Tongue (tissue), 2 donors: Measurements from ENCODE around the gene ASF1A. TPM values are rescaled to one million over a fixed set of nuclear protein-coding genes. Genes with fewer than 3 reads are reported as not detected.

Source experiments
- DNase-seq: peaks from one replicate; pipeline ENCODE4 v3.0.0-alpha.2; 2015
- total RNA-seq: library from RNA; depleted of rRNA; stranded (reverse); fragments of >200 nt; gene quantifications from one replicate; pipeline ENCODE4 v1.2.3, GENCODE V29; 2014

ASF1A gene
- total RNA-seq, 1 donor from 2014 or later = 27.5 TPM

DNA sequence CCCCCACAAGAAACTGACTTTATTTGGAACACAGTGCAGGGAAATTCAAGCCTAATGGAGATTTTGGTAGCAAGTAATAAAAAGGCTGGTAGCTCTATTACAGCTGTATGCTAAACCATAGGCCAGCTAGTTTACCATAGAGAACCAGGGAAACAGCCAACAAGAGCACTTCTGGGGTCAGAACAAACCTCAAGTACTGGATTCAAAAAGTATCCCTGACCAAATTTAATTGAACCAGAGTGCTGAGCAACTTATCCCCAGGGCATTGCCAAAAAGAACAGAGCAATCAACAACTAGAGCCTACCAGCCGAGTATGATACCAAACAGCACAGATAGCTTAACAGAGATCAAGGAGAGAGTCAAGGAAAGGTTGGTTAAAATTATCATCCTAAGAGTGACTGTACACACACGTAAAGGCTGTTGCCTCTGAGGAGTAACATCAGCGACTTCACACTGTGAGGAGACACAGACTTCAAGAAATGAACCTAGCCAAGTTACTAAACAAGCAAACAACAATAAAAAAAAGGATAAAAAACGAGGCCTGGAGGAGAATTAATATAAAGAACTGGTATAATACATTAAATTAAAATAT, 11.5 kb upstream of the ASF1A start:
- no peak for DNase-seq

DNA sequence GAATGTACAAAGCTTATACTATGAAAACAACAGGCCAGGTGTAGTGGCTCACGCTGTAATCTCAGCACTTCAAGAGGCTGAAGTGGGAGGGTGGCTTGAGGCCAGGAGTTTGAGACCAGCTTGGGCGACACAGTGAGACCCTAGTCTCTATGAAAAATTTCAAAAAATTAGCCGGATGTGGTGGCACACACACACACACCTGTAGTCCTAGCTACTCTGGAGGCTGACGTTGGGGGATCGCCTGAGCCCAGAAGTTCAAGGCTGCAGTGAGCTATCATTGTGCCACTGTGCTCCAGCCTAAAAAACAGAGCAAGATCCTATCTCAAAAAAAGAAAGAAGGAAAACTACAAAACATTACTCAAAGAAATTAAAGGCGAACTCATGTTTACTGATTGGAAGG, 7.3 kb upstream of the ASF1A start:
- DNase-seq = no peak

- no peak for DNase-seq
These were observed 4.8 kb upstream of the ASF1A start for GRCh38 chr6:118889163-118889562.

DNA sequence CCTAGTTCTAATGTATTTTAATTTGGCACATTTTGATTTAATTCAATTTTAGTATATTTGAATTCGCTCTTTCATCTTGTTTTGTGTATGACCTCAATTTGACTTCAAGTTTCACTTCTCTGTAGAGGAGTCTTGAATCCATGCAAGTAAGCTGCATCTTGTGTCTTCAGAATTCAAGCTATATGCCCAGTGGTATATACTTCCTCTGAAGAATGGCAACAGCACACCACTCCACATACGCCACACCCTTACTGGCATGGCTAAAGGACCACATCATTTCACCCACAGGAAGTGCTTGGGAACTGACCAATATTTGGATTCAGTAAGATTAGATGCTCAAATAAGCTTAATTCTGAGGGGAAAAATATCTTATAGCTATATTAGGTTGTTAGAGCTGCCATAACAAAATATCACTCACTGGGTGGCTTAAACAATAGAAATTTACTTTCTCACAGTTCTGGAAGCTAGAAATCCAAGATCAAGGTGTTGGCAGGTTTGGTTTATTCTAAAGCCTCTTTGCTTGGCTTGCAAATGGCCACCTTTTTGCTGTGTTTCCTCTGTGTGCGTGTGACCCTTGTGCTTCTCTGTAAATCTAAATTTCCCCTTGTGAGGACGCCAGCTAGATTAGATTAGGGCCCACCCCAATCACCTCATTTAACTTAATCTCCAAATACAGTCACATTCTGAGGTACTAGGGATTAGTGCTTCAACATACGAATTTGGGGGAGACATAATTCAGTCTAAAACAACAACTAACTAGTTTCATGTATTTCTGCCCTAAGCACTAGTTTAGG, 2.8 kb upstream of the ASF1A start:
- DNase-seq = no peak

DNA sequence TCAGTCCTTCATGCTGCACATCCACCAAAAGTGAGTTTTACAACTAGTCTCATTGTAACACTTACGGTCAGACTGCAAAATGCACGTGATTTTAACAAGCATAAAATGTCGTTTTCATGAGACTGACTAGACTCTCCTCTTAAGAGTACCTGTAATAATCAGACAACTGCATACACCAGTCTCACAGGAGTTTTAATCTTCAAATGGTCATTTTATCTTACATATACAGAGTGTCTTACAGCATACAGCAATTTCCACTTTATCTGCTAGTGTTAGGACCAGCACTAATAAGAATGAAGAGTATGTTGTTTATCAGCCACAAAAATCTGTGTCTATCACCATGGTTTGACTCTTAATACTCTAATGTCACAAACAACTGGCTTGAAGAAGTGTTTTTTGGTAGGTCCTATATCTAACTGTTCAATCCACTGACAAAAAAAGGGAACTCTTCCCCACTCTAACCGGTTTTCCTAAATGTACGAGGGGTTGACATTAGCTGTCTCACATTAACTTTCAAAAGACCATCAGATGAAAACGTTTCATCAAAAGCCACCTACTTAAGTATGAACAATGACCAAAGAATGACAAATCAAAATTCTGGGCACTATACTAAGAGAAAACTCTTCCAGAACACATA, 1.5 kb upstream of the ASF1A start:
- no peak for DNase-seq

DNA sequence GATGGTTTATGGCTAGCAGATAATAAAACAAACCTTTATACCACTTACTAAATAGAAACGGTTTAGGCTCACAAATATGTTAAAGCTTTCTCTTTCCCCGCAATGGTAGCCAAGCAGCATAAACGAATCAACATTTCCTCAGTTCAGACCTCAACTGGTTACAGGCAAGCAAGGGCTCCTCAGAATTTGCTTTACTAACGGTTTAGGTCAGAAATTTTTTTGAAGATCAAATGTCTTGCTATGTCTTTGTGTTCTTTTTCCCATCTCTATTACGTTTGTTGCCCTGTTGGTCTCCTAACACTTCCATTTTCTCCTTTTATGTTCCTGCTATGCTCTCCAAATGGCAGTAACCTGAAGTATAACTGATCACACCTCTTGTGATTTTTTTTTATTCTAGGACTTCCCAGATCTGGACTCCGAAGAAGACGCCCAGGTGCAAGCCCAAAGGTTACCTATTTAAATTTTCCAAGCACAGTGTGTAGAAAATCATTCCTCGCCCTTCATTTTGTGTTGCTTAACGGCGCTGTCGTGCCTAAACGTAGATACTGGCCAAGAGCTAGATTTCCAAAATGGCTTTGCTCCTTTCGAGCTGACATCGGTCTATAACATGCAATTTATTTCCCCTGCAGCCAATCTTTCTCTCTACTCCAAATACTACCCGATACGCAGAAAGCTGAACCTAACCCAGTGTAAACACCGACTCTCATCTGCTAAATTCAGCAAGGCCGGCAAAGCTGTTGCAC, 717 bp upstream of the ASF1A start:
- DNase-seq = peak; percentile 90

DNA sequence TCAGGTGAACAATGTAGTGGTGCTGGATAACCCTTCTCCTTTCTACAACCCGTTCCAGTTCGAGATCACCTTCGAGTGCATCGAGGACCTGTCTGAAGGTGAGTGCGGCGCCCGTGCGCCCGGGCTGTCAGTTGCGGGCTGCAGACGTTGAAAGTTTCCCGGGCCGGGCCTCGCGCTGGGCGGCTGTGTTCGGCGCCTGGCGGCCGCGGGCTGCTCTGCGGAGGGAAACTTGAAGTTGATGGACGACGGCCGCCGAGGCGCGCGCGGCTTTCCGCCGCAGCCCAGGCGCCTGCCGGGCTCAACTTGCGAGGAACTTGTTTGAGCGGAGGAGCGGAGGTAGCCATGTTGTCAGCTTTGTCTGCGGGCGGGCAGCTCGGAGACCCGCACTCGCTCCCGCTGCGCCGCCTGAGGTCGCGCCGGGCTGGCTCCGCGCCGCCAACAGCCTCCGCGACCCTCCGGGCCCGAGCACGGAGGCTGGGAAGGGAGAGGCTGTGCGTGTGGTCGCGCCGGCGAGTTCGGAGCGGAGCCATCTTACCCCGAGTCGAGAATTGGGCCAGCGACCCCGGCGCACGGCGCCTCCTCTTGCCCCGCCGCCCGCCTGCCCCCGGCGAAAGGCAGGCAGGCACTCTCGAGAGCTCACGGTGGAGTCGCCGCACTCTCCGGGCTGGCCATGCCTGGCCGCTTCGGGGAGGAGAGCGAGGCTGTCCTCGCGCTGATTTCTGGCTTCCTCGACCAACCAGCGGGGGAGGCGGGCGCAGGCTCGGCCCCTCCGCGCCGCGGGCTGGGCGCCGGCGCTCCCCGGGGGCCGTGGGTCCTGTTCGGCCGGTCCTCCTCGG, 691 bp downstream of the ASF1A start:
- DNase-seq = peak; percentile 71

- no peak for DNase-seq
These were observed 1.3 kb downstream of the ASF1A start for GRCh38 chr6:118895261-118895560.

- no peak for DNase-seq
These were observed 1.9 kb downstream of the ASF1A start for GRCh38 chr6:118895859-118896258.

DNA sequence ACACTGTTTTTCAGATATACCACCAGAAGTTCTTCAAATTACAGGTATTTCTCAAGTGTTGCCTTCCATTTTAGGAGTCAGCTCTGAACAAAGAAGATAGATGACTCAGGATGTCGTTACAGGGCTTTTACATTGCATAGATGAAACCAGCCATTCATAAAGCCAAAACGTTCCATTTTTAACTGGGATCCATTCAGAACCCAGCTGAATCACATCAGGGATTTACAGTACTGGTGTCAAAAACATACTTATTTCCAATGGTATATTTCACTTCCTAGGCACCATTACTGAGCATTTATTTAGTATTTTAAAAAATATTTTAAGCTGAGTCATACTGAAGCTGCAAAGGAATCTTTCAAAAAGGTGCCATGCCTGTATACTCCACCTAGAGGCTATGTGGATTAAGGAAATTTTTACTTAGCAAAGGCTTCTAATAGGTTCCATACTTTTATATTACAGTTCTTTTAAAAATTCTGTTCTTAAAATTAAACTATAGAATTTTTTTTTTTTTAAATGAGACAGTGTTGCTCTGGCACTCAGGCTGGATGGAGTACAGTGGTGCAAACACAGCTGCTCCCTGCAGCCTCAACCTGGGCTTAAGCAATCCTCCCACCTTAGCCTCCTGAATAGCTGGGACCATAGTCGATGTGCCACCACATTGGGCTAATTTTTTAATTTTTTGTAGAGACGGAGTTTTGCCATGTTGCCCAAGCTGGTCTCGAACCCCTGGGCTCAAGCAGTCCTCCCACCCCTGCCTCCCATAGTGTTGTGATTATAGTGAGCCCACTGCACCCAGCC, 2.6 kb downstream of the ASF1A start:
- DNase-seq = peak; percentile 19

- no peak for DNase-seq
These were observed 3.4 kb downstream of the ASF1A start for GRCh38 chr6:118897386-118897785.

DNA sequence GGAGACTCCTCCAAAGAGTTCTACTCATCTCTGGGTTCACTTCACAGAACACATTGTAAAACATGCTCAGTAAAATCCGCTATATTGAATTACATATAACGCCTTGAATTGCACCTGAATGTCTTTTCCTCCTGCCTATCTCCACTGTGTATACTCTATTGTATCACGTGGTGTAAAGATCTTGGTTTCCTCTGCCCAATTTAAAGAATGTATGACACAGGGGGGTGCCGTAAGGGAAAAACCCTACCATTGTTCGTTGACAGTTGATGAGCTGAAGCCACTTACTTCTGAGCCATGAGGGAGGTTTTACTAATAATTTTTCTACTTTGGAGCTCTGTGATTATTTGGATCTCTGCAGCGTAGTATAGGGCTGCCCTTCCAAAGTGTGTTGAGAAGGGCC, 6.0 kb downstream of the ASF1A start:
- DNase-seq = no peak

- no peak for DNase-seq
These were observed 8.8 kb downstream of the ASF1A start for GRCh38 chr6:118902726-118903125.

DNA sequence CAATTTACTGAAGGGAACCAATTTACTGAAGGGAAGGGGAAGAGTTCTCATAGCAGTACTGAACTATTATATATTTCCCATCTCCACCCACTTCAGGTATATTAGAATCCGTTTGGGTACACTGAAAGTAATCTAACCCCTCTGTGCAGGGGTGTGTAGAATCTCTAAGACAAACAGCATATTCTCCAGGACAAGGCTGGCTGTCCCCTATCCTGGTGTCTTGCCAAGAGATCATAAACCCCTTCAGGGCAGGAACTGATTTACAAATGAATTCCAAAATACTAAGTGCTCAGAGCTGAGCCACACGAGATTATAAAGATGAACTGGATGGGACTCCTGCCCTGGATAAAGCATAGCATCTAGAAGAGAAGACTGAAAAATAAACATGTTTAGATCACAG, 9.2 kb downstream of the ASF1A start:
- no peak for DNase-seq

DNA sequence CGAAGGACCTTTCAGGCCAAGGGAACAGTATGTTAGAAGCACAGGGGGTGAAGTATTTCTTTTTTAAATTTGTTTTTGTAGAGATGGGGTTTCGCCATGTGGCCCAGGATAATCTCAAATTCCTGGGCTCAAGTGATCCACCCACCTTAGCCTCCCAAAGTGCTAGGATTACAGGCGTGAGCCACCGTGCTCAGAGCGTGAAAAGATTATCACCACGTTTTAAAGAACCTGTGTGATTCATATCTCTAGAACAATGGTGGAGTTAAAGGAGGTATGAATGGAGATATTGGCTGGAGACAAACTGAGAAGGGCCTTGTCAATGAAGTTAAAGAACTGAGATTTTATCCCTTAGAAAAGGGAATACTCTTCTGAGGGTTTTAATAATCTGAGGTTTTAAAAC, 9.7 kb downstream of the ASF1A start:
- no peak for DNase-seq

DNA sequence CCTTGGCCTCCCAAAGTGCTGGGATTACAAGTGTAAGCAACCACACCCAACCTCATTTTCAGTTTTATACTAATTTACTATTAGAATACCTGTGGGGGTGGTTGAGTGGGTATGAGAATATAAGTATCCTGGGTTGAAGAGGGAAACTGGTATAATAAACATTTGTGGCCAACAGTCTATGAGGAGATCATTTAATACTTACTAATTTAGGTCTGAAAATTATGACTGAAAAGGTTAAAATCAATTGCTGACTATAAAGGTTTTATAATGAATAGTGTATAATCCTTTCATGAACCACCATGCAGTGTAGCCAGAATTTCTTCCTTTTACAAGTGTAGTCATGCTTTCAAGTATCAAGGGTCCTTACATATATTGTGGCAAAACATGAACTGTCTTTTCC, 11.1 kb downstream of the ASF1A start:
- no peak for DNase-seq

- no peak for DNase-seq
These were observed 11.9 kb downstream of the ASF1A start for GRCh38 chr6:118905851-118906250.

DNA sequence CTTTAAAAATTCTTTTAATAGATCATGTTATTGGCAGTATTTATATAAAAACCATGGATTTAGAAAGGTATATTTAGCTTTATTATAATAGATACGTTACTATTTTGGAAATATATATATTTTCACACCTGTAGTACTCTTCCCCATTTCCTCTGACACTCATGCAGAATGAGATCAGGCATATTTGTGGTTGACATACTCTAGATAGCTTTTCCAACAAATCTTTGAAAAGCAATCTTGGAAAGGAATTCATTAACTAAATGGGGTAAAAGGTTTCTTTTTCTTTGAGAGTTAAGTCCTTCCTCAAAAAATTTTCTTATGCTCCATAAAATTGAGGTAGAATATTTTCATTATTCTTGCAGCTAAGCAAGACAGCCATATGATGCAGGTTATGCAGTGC, 14.5 kb downstream of the ASF1A start:
- DNase-seq = no peak

DNA sequence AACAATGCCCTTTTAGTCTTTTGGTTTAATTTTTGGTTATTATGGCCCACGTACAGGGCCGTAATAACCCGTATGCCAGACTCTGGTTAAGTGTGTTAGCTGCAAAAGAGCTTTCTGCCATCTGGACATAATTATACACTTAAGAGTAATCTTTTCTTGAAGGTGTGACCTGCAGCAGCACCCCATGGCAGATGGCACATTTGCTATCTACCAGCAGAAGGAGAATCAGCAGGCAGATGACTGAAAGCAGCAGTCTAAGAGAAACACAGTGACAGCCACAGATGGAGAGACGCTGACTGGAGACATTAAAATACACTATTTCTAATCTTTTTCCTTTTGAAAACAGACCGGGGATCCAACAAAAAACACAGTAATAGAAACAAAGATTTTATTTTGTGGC, 18.7 kb downstream of the ASF1A start:
- no peak for DNase-seq

- no peak for DNase-seq
These were observed 19.2 kb downstream of the ASF1A start for GRCh38 chr6:118913161-118913560.

- no peak for DNase-seq
These were observed 20.6 kb downstream of the ASF1A start for GRCh38 chr6:118914598-118914997.
